Heart left ventricle (tissue), 16 donors: ENCODE data around the gene OR51B5. TPM values are rescaled to one million over a fixed set of nuclear protein-coding genes. Genes with fewer than 3 reads are reported as not detected.
"Not testable (repeated sequence)": the region's sequence is repeated elsewhere in the genome, so short reads cannot be mapped to it uniquely, and the experiment has no call there.

Experiments
- ATAC-seq, 4 donors: fragments of 200-7000 bp; cut with Tn5 transposase; one replicate each; pipeline ENCODE4 v1.9.1; 2020 to 2022; ENCODE audit warnings: moderate library complexity in 4 of 4, mild to moderate bottlenecking in 3 of 4, moderate number of reproducible peaks in 1 of 4
- DNase-seq, 5 donors: peaks; one replicate each; pipeline ENCODE4 v3.0.0-alpha.2; 2020
- H3K27ac ChIP-seq, 12 donors: fragments of 200-600 bp; sonication (generic) in 4 of 12; one replicate each; pipeline versions ENCODE4 v1.5.0 to v1.8.0; 2016 to 2022; ENCODE audit warnings: mild to moderate bottlenecking in 2 of 12
- H3K27me3 ChIP-seq, 9 donors: fragments of 200-600 bp; sonication (generic) in 2 of 9; one replicate each; pipeline versions ENCODE4 v1.5.1 to v1.8.0; 2016 to 2022; ENCODE audit warnings: mild to moderate bottlenecking in 3 of 9
- H3K36me3 ChIP-seq, 9 donors: fragments of 200-600 bp; sonication (generic) in 2 of 9; one replicate each; pipeline versions ENCODE4 v1.5.0 to v1.8.0; 2018 to 2022; ENCODE audit warnings: mild to moderate bottlenecking in 2 of 9
- H3K4me1 ChIP-seq, 12 donors: fragments of 200-600 bp; sonication (generic) in 4 of 12; one replicate each; pipeline versions ENCODE4 v1.5.0 to v1.8.0; 2016 to 2022; ENCODE audit warnings: mild to moderate bottlenecking in 3 of 12
- H3K4me3 ChIP-seq, 12 donors: fragments of 200-600 bp; sonication (generic) in 4 of 12; one replicate each; pipeline versions ENCODE4 v1.5.0 to v1.8.0; 2017 to 2022; ENCODE audit warnings: mild to moderate bottlenecking in 9 of 12, moderate library complexity in 4 of 12
- H3K9me3 ChIP-seq, 12 donors: fragments of 200-600 bp; sonication (generic) in 4 of 12; one replicate each; pipeline versions ENCODE4 v1.5.0 to v1.8.0; 2016 to 2022; ENCODE audit warnings: mild to moderate bottlenecking in 1 of 12
- CTCF ChIP-seq, 12 donors: fragments of 200-600 bp; sonication (generic) in 4 of 12; IDR thresholded peaks; one replicate each; pipeline versions ENCODE4 v1.5.0 to v1.8.0; 2018 to 2022; ENCODE audit warnings: antibody characterized with exemption in 12 of 12, mild to moderate bottlenecking in 5 of 12
- POLR2A ChIP-seq, 2 donors: fragments of 450-650 bp; IDR thresholded peaks; one replicate each; pipeline ENCODE4 v1.6.1; 2017; ENCODE audit warnings: antibody characterized with exemption in 2 of 2, mild to moderate bottlenecking in 2 of 2, moderate library complexity in 2 of 2
- WGBS, 4 donors: extraction: QIAGEN DNeasy Blood & Tissue Kit in 2 of 4; methylation state at CpG; one replicate each; pipeline versions ENCODE4 v1.1.5 to v1.1.7; 2013 to 2018; 5-methylcytosine and 5-hydroxymethylcytosine counted together
- intact Hi-C, 10 donors: fragments of 100-400 bp; cut with DNase I; formaldehyde crosslinking; loops; one replicate each; pipeline versions ENCODE4 v1.11.1 to v1.14.2; 2022
- polyA plus RNA-seq, 2 donors: library from polyadenylated mRNA; stranded (reverse); fragments of 200-250 nt; gene quantifications; one replicate each; pipeline ENCODE4 v1.2.3, GENCODE V29; 2013
- total RNA-seq, 9 donors: library from RNA; depleted of rRNA in 2 of 9; stranded (reverse); fragments of >200 nt in 2 of 9; fragmentation: NEBNext Ultra II Directional in 3 of 9; extraction: Animal tissue kit (Norgen Biotek cat#: 25700) in 3 of 9; gene quantifications; one replicate each; pipeline versions ENCODE4 v1.1.0 to v1.2.4, GENCODE V29; 2016 to 2023
- donor health status: ischemic (EF 13 %, LVEDD 7.1; RV severe dilation, severe dysfunction).
- donor health status: healthy with polysubstance abuse.
- donor health status: DM: no; HTN: yes; CAD: no.
- donor health status: DM: no; HTN: no; CAD: no.
- donor health status: ischemic (EF 25% LVEDD 6.9; RV normal size, moderate dysfunction).
- donor health status: ischemic (EF 25% LVEDD 5.7; RV mildly dilated, moderate dysfunction).
- donor health status: healthy.
- donor health status: DM: yes; HTN: yes; CAD: no.
- donor health status: ischemic (EF 35%, LVEDD 5.7; RV mildly dilated, moderate dysfunction).
- donor health status: nonischemic (EF 11% LVEDD 7.7; RV severe dilation, severe dysfunction).
- donor health status: DM: yes; HTN: yes; CAD: no.
- donor health status: PGD.
- donor health status: ischemic (EF 29% LVEDD 5.4; RV normal size, mild dysfunction).
- donor health status: nonischemic (EF 23%, LVEDD 6.1; RV moderate dilation, normal function).

The OR51B5 gene
- total and polyA plus RNA-seq, 11 donors, result 0.11 to 0.80 TPM; not detected in 9

GRCh38 chr11:5362017-5362625 is 18.8 kb upstream of the OR51B5 start:
- H3K4me1 ChIP-seq, result peaks cover 0 to 8% (median 0%) of the 10 kb centered on the region in 12 donors
- intact Hi-C loops, result no loop called here
- WGBS, 4 donors, result 29 to 35% (median 32%) methylated on average over 3 of the region's 3 CpGs
- no peaks in the 10 kb centered on the region for H3K36me3 ChIP-seq
- no peak for DNase-seq
- peaks cover 0 to 6% (median 0%) of the 10 kb centered on the region in 12 donors for H3K9me3 ChIP-seq
- H3K27ac ChIP-seq, result no peak overlapping the region
- no peak overlapping the region for H3K4me3 ChIP-seq
- no peaks in the 10 kb centered on the region for H3K27me3 ChIP-seq
- TF ChIP-seq CTCF (IDR thresholded peaks at IDR 0.05) (no peak), POLR2A (IDR thresholded peaks at IDR 0.05) (no peak)
- no peak for ATAC-seq

- ATAC-seq, H3K9me3 ChIP-seq, H3K27ac ChIP-seq, H3K36me3 ChIP-seq, intact Hi-C loops, DNase-seq, H3K4me1 ChIP-seq, H3K4me3 ChIP-seq, H3K27me3 ChIP-seq: not testable (repeated sequence)
- 71 to 86% (median 78%) methylated on average over 3 to 5 of the region's 5 CpGs for WGBS, 4 donors
Observed at GRCh38 chr11:5356031-5356430, 12.7 kb upstream of the OR51B5 start.

GRCh38 chr11:5351208-5351607 is 7.9 kb upstream of the OR51B5 start, which contains the start of gene OR51B6:
OR51B6 (plus strand) TSS chr11:5351508; CDS start chr11:5351508, 0 bp downstream.
- WGBS, 4 donors, result 63 to 72% (median 63%) methylated on average over 1 of the region's 1 CpG

GRCh38 chr11:5349550-5349949 is 6.2 kb upstream of the OR51B5 start:
- Histone ChIP-seq H3K4me3 (no peak overlapping the region), H3K9me3 (no peaks in the 10 kb centered on the region), H3K4me1 (no peaks in the 10 kb centered on the region), H3K27ac (no peak overlapping the region), H3K36me3 (no peaks in the 10 kb centered on the region), H3K27me3 (no peaks in the 10 kb centered on the region)
- TF ChIP-seq POLR2A (IDR thresholded peaks at IDR 0.05) (no peak), CTCF (IDR thresholded peaks at IDR 0.05) (no peak)
- intact Hi-C loops, result no loop called here
- WGBS, 4 donors, result 32 to 39% (median 35%) methylated on average over 1 of the region's 1 CpG
- DNase-seq, result no peak
- no peak for ATAC-seq

More at GRCh38 chr11:5351208-5351607, 7.9 kb upstream of the OR51B5 start, which contains the start of gene OR51B6:
- intact Hi-C loops, result no loop called here
- ATAC-seq, result no peak
- no peak for DNase-seq
- no peaks in the 10 kb centered on the region for H3K9me3 ChIP-seq
- H3K4me3 ChIP-seq, result no peak within 1 kb of the TSS
- no peaks in the 10 kb centered on the region for H3K36me3 ChIP-seq
- H3K4me1 ChIP-seq, result no peaks in the 10 kb centered on the region
- no peak within 1 kb of the TSS for H3K27ac ChIP-seq
- no peak for TF ChIP-seq CTCF (IDR thresholded peaks at IDR 0.05)
- no peak for TF ChIP-seq POLR2A (IDR thresholded peaks at IDR 0.05)
- no peaks in the 10 kb centered on the region for H3K27me3 ChIP-seq
